Mononuclear cell (primary cell): Measurements from ENCODE around the gene ATP8A2. TPM values are rescaled to one million over a fixed set of nuclear protein-coding genes. Genes with fewer than 3 reads are reported as not detected.

Source experiments
- H3K27me3 ChIP-seq: 2 replicates; pipeline ENCODE4 v1.6.0; 2011; ENCODE audit warnings: low read length, control low read depth; ENCODE audit not compliant: insufficient read depth
- H3K4me1 ChIP-seq: 2 replicates; pipeline ENCODE4 v1.5.1; 2011; ENCODE audit warnings: mild to moderate bottlenecking, low read length, control low read depth; ENCODE audit not compliant: insufficient read depth
- H3K4me3 ChIP-seq: 2 replicates; pipeline ENCODE4 v1.5.1; 2011; ENCODE audit warnings: mild to moderate bottlenecking, low read length, moderate library complexity
- H3K9me3 ChIP-seq: 2 replicates; pipeline ENCODE4 v1.5.1; 2011; ENCODE audit warnings: low read depth, mild to moderate bottlenecking, control low read depth, low read length
- total RNA-seq: library from RNA; depleted of rRNA; stranded (reverse); fragments of >200 nt; gene quantifications from one replicate; pipeline ENCODE4 v1.2.3, GENCODE V29; 2012

Gene ATP8A2
- total RNA-seq, 1 donor: 0.21 TPM

DNA sequence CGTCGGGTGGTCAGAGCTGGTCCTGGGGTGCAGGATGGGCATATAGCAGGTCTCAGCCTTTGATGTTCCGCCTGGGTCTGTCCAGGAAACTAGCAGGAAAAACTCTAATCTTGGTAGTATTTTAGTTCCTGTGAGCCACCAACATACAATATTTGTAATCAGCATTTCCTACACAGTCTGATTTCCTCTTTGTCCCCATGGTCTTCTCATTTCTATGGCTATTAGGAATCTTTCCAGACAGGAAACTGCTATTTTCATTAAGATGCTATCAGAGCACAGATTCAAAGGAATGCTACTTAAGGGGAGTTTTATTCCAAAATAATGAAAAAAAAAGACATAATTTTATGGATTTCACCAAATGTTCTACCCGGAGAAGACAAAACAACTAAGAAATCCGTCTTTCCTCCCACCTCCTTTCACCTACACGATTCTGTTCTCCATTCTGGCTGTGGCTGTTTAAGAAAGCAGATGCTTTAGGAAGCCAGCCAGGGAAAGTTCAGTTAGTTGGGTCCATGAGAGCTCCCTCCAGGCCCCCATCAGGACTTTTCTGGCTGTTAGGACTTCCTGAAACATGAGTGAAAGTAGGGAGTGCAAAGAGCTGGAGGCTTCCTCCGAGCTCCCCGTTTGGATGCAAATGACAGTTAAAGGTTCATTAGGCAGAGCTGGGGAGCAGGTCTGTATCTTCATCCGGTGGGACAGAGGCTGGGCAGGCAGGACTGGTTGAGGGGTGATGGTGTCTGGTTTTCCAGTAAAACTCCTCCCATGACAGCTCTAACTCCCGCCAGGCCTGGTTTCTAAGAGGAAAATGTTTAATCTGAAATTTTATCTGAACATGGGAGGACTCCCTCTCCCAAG, 643.7 kb downstream of the ATP8A2 start:
- H3K27me3 ChIP-seq: no peaks in the 10 kb centered on the region
- no peak overlapping the region for H3K4me3 ChIP-seq
- H3K4me1 ChIP-seq: no peaks in the 10 kb centered on the region
- no peaks in the 10 kb centered on the region for H3K9me3 ChIP-seq

DNA sequence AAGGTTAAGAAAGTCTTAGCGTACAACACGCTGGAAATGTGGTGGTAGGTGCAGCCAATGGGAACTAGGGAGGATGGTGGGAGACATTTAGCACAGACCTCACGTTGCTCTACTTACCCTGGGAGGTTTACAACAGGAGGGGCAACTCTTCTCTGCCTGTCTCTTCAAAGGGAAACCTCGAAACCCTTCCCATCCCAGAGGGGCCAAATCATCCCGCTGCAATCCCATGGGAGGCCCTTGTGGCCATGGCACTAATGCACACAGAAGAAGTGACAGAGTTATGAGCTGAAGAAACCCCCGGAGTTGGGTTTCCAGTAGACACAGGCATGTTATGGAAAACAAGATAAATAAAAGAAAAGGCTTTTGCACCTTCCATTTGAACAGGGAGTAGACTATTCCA, 644.4 kb downstream of the ATP8A2 start:
- Histone ChIP-seq H3K4me1 (no peaks in the 10 kb centered on the region), H3K27me3 (no peaks in the 10 kb centered on the region), H3K4me3 (no peak overlapping the region), H3K9me3 (no peaks in the 10 kb centered on the region)

DNA sequence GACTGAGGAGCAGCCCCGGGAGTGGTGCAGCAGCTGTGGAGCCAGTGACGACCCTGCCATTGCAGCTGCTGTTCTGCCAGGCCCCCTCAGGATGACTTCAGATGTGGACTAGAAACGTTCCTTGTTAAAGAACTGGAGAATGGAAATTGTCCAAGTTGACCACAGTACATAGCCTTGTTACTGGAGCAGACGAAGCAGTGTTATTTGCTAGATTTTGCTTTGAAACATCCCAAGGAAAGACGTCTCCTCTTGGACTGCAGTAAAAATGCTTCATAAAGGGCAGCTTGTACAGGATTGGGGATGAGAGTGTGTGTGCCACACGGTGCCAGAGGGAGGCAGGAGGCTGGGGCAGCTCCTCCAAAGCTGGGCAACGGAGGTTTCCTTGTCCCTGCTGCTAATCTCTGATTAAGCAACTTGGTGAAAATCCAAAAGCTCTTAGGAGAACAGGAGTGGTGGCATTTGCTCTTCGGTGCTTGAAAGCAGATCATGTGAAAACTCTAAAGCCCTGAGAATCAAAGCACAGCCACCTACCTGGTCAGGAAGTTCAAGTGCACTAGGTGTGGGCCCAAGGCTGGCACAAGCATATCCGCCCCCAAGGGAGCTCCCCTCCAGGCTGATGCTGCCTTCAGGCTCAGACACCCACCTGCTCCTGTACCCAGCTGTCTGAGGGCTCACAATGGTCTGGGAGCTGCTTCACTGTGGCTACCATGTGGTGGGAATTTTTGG, 645.6 kb downstream of the ATP8A2 start:
- Histone ChIP-seq H3K4me3 (no peak overlapping the region), H3K27me3 (no peaks in the 10 kb centered on the region), H3K4me1 (no peaks in the 10 kb centered on the region), H3K9me3 (no peaks in the 10 kb centered on the region)

DNA sequence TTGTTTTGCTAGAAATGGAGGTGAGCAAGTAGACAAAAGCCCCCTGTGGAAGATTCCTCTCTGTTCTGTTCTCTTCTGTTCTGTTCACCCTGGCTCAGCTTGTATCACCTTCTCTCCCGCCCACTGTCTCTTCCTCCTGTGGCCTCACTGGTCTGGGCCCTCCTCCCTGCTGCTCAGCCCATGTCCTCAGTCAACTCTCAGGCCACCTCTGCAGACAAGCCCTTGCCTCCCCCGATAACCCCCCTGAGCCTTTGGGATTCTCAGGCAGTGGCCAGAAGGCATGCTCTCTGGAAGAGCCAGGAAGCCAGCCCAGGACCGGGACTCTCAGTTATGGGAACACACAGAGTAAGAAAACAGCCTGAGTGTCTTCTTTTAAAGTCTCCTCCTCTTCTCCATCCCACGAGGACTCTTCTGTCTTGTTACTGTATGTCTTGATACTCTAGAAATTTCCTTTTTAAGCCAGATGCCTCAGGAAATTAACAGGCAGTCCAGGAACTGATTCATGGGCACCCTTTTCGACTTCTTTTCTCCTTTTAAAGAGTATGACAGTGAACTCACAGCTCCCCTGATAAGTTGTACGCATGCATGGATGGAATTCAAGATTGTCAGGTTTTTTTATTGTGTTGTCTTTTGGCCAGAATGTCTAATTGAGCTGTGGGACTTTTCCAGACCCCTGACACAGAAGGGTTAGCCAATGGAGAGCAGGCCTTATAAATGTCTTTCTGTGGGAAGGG, 646.3 kb downstream of the ATP8A2 start:
- no peaks in the 10 kb centered on the region for H3K9me3 ChIP-seq
- no peaks in the 10 kb centered on the region for H3K4me1 ChIP-seq
- H3K27me3 ChIP-seq: no peaks in the 10 kb centered on the region
- no peak overlapping the region for H3K4me3 ChIP-seq

GRCh38 chr13:26019251-26019650, 647.5 kb downstream of the ATP8A2 start:
- Histone ChIP-seq H3K4me3 (no peak overlapping the region), H3K4me1 (no peaks in the 10 kb centered on the region), H3K27me3 (no peaks in the 10 kb centered on the region), H3K9me3 (no peaks in the 10 kb centered on the region)

DNA sequence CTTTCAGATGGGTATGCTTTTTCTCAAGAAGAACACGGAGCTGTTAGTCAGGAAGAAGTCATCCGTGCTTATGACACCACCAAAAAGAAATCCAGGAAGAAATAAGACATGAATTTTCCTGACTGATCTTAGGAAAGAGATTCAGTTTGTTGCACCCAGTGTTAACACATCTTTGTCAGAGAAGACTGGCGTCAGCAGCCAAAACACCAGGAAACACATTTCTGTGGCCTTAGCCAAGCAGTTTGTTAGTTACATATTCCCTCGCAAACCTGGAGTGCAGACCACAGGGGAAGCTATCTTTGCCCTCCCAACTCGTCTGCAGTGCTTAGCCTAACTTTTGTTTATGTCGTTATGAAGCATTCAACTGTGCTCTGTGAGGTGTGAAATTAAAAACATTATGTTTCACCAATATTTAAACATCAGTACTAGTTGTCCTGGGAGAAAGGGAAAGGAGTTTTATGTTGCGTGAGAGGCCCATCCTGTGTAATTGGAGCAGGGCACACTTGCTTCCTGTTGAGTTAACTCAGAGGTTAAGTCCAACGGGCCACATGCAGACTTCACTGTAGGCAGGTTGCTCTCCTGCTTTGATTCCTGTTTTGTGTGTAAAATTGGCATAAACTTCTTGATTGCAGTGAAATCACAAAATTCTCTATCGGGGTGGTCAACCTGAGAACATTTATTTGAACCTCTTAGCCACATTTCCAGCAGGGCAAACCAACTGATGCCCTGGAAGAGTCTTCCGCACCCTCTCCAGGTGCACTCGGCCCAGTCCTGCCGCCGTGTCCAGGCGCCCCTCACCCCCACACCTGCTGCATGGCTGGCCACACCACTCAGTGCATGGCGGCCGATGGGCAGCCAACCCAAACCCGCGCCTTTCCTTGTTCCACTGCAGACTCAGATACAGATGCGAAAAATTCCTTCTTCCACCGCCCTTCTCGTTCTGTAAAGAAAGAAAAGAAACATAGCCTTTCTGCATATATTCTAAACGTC, 648.4 kb downstream of the ATP8A2 start:
- Histone ChIP-seq H3K4me1 (no peaks in the 10 kb centered on the region), H3K4me3 (no peak overlapping the region), H3K9me3 (no peaks in the 10 kb centered on the region), H3K27me3 (no peaks in the 10 kb centered on the region)

GRCh38 chr13:26020891-26021290, 649.1 kb downstream of the ATP8A2 start:
- no peak overlapping the region for H3K4me3 ChIP-seq
- H3K9me3 ChIP-seq: no peaks in the 10 kb centered on the region
- H3K27me3 ChIP-seq: no peaks in the 10 kb centered on the region
- H3K4me1 ChIP-seq: no peaks in the 10 kb centered on the region

GRCh38 chr13:26021516-26021915, 649.7 kb downstream of the ATP8A2 start:
- Histone ChIP-seq H3K9me3 (no peaks in the 10 kb centered on the region), H3K27me3 (no peaks in the 10 kb centered on the region), H3K4me1 (no peaks in the 10 kb centered on the region), H3K4me3 (no peak overlapping the region)

GRCh38 chr13:26021956-26022355, 650.2 kb downstream of the ATP8A2 start:
- H3K27me3 ChIP-seq: no peaks in the 10 kb centered on the region
- H3K9me3 ChIP-seq: no peaks in the 10 kb centered on the region
- H3K4me1 ChIP-seq: no peaks in the 10 kb centered on the region
- no peak overlapping the region for H3K4me3 ChIP-seq

GRCh38 chr13:26022538-26023292, 650.9 kb downstream of the ATP8A2 start:
- H3K9me3 ChIP-seq: no peaks in the 10 kb centered on the region
- H3K4me3 ChIP-seq: no peak overlapping the region
- no peaks in the 10 kb centered on the region for H3K27me3 ChIP-seq
- H3K4me1 ChIP-seq: no peaks in the 10 kb centered on the region

- Histone ChIP-seq H3K9me3 (no peaks in the 10 kb centered on the region), H3K27me3 (no peaks in the 10 kb centered on the region), H3K4me3 (no peak overlapping the region), H3K4me1 (no peaks in the 10 kb centered on the region)
Measured at GRCh38 chr13:26024558-26024957, 652.8 kb downstream of the ATP8A2 start.

GRCh38 chr13:26025196-26025595, 653.4 kb downstream of the ATP8A2 start:
- Histone ChIP-seq H3K27me3 (no peaks in the 10 kb centered on the region), H3K4me1 (no peaks in the 10 kb centered on the region), H3K9me3 (no peaks in the 10 kb centered on the region), H3K4me3 (no peak overlapping the region)

DNA sequence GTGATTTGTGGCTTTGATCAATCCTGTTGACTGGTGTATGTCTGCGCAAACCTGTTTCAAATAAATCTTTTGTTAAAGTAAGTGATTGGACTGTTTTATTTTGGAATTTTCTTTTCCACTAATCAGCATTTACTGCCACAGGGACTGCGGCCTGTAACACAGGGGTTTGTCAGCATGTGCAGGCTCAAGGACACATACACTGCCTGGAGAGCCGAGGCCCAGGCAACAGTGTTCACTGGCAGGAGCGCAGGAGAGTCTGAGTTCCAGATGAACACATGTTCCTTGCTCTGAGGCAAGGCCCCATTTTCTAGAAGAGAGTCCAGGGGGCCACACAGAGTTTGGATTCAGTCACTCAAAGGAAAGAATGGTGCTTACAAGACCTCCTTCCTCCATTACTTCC, 654.0 kb downstream of the ATP8A2 start:
- Histone ChIP-seq H3K27me3 (no peaks in the 10 kb centered on the region), H3K4me3 (no peak overlapping the region), H3K4me1 (no peaks in the 10 kb centered on the region), H3K9me3 (no peaks in the 10 kb centered on the region)

GRCh38 chr13:26026211-26026610, 654.4 kb downstream of the ATP8A2 start:
- Histone ChIP-seq H3K9me3 (no peaks in the 10 kb centered on the region), H3K4me1 (no peaks in the 10 kb centered on the region), H3K27me3 (no peaks in the 10 kb centered on the region), H3K4me3 (no peak overlapping the region)
